OCI-LY1 (cell line): ENCODE measurements around the gene TWSG1.

ENCODE experiments used
- EZH2 ChIP-seq: fragments of 200-600 bp; sonication (generic), shearing (Covaris generic); IDR thresholded peaks from 2 replicates; pipeline ENCODE4 v1.8.0; 2017; ENCODE audit warnings: borderline replicate concordance, mixed run types, mild to moderate bottlenecking, antibody characterized with exemption, low read length, moderate library complexity, mixed read lengths
- TF ChIP-seq, protein P1 (sequence below): fragments of 200-600 bp; sonication (generic), shearing (Covaris generic); IDR thresholded peaks from 2 replicates; pipeline ENCODE4 v1.5.1; 2017; ENCODE audit warnings: mild to moderate bottlenecking, antibody characterized with exemption, low read length, moderate library complexity, mixed read lengths

GRCh38 chr18:9336827-9337226 lies 2.3 kb downstream of the TWSG1 start:
- TF ChIP-seq, protein P1, sequence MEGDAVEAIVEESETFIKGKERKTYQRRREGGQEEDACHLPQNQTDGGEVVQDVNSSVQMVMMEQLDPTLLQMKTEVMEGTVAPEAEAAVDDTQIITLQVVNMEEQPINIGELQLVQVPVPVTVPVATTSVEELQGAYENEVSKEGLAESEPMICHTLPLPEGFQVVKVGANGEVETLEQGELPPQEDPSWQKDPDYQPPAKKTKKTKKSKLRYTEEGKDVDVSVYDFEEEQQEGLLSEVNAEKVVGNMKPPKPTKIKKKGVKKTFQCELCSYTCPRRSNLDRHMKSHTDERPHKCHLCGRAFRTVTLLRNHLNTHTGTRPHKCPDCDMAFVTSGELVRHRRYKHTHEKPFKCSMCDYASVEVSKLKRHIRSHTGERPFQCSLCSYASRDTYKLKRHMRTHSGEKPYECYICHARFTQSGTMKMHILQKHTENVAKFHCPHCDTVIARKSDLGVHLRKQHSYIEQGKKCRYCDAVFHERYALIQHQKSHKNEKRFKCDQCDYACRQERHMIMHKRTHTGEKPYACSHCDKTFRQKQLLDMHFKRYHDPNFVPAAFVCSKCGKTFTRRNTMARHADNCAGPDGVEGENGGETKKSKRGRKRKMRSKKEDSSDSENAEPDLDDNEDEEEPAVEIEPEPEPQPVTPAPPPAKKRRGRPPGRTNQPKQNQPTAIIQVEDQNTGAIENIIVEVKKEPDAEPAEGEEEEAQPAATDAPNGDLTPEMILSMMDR: no peak
- TF ChIP-seq EZH2: no peak
